HG03025 (cell line): ENCODE results near the gene EEFSEC.
"Not testable (repeated sequence)": the region's sequence is repeated elsewhere in the genome, so short reads cannot be mapped to it uniquely, and the experiment has no call there.

Experiments
- ATAC-seq: cut with Tn5 transposase; IDR thresholded peaks from one replicate; pipeline ENCODE4 v1.9.1; 2021; ENCODE audit warnings: mild to moderate bottlenecking, moderate library complexity; ENCODE audit not compliant: unreplicated experiment, low FRiP score

The EEFSEC gene

DNA sequence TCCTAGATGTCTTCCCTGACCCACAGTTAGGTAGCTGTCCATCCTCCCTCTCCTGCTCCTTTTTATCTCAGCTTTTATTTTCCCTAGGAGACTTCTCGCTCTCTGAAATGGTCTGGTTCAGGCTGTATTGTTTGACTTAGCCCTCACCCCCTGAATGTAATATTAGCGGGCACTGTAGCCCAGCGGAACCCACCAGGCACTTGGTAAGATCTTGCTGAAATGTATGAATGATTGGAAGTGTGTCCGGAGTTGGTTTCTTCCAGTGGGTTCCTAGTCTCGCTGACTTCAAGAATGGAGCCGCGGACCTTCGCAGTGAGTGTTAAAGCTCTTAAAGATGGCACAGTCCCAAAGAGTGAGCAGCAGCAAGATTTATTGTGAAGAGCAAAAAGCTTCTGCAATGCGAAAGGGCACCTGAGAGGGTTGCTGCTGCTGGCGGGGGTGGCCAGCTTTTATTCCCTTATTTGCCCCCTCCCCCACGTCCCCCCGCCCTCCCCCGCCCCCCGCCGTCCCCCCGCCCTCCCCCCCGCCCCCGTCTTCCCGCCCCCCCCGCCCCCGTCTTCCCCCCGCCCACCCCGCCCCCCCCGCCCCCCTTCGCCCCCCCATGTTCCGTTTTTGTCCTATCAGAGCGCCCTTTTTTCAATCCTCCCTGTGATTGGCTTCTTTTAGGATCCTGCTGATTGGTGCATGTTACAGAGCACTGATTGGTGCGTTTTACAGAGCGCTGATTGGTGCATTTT, 694 bp upstream of the EEFSEC start:
- ATAC-seq = no peak

DNA sequence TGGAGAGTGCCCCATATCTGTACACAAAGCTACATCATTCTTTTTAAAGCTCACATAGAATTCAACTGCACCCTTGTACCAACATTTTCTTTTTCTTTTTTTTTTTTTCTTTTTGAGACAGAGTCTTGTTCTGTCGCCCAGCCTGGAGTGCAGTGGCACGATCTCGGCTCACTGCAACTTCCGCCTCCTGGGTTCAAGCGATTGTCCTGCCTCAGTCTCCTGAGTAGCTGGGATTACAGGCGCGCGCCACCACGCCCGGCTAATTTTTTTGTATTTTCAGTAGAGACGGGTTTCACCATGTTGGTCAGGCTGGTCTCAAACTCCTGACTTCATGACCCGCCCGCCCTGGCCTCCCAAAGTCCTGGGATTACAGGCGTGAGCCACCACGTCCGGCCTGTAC, 1.1 kb downstream of the EEFSEC start:
- ATAC-seq = not testable (repeated sequence)

DNA sequence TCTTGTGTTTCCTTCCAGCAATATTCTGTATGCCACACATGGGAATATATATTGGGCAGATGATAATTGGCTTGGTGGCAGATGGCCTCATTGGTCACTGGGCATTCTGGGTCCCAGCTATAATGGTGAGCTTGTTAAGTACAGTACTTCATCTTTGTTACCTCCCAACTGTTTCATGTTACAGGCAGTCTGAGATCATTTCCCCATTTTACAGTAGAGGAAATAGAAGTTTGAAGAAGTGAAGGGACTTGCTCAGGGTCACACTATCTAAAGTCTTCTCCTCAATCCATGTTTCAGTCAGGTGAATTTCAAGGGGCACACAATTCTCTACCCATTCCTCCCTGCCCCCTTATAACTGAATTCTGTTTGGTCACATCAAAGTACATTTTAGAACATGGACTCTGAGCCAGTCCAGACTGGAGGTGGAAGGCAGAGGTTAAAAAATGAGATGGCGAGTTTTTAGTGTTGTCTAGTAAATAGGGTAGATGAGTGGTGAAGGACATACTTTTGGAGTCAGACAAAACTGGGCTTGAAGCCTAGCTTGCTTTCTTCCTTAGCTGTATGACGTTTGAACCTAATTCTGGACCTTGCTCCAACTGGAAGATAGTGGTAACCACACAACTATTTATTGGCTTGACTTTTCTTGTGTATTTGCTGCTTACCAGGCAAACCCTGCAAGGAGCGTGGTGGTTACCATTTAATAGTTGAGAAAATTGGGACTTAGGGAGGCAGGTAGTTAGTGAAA, 2.5 kb downstream of the EEFSEC start:
- ATAC-seq = no peak

DNA sequence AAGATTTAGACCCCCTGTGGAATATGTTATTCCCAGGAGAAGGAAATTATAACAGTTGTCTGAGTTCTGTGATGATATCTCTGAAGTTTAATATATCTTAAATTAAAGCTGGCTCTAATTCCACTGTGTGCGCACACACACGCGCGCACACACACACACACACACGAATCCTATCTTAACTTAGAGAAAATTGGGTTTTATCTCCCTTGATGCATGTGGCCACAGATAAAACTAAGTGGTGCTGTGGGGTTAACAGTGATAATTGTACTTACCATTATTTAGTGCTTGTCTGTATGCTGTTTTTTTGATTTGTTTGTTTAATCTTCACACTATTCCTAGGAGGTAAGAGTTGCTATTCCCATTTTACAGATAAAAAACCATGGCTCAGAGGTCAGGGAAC, 7.4 kb downstream of the EEFSEC start:
- ATAC-seq = no peak

DNA sequence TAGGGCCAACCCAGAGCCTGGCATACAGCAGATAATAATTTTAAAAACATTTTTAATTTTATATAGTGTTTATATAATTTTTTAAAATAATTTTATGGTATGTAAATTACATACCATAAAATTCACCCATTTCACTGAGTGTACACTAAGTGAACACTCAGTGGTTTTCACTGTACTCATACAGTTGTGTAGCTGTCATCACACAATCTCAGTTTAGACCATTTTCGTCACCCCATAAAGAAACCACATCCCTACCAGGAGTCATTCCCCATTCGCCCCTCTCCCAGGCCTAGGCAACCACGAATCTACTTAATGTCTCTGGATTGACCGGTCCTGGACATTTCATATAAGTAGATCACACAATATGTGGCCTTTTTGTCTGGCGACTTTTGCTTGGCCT, 10.2 kb downstream of the EEFSEC start:
- ATAC-seq = no peak

DNA sequence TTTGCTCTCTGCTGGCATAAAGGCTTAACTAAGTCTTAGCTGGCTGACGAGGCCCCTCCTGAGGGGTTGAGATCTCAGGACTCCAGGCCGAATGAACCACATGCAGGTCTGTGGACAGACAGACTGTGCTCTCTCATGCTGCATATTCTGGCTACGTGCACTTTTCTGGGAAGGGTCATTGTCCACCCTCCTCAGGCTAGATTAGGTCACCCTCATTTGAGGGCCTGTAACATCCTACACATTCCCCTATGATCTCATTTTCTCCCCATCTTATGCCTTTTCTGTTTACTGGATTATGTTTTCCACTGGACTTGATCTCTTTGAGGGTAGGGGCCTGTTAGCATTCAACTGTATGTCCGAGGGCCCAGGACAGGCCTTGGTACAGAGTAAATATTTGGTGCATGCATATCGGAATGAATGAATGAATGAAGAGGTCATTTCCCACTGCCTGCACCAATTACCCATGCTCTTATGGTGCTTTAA, 13.7 kb downstream of the EEFSEC start:
- ATAC-seq = no peak

DNA sequence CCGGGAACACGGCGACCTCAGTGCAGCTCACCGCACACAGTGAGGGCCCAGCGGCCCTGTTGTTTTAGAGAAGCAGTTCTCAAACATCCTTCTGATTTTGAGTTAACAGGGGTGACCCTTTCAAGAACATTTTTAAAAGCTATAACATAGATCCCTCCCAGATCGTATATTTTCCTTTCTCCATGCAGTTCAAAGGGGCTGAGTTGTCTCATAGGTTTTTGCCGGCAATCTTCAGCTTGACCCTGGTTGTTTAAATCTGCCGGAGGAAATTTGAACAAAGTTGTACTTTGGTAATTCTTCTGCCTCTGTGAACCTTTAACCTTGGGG, 14.3 kb downstream of the EEFSEC start:
- ATAC-seq = no peak

DNA sequence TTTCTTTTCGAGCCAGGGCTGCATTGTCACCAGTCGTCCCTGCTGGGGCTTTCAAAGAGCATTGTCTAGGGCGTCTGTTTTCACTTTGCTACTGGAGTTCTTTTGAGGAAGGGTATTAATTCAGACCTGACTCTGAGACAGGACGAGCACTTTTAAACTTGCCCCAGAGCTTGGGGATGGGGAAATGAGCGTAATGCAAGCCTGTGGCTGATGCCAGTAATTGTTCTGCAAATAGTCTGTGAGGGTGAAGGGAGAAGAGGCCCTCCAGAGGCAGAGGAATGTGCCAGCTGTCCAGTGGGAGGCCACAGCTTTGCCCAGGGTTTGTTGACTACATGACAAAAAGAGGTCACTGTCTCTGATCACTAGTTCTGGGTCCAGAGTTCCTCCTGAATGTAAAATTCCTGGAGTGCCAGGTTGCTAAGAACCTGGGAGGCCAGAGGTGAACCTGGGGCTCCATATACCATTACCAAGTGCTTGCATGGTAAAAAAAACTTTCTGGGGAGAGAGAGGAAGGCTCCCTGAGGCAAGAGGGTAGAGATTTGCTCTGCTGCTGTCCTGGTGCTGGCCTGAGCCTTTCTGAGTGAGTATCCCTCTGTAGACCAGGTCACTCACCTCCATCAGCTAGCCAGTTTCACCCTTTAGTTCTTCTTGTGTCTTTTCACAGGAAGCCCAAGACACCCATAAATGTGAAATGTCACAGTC, 14.8 kb downstream of the EEFSEC start:
- ATAC-seq = no peak

DNA sequence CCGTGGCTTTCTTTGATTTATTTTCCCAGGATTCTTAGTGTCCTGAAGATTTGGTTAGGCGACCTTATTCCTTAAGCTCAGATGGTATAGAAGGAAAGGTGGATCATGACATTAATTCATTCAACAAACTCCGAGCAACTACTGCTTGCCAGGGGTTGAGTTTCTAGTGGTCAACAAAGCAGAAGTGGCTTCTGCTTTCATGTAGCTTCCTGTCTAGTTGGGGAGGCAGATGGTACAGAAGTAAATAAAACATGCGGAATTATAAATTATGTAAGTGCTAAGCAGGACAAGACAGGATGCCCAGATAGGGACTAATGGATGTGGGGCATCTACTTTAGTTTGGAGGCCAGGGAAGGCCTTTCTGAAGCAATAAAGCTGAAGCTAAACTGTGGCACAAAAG, 15.6 kb downstream of the EEFSEC start:
- no peak for ATAC-seq

DNA sequence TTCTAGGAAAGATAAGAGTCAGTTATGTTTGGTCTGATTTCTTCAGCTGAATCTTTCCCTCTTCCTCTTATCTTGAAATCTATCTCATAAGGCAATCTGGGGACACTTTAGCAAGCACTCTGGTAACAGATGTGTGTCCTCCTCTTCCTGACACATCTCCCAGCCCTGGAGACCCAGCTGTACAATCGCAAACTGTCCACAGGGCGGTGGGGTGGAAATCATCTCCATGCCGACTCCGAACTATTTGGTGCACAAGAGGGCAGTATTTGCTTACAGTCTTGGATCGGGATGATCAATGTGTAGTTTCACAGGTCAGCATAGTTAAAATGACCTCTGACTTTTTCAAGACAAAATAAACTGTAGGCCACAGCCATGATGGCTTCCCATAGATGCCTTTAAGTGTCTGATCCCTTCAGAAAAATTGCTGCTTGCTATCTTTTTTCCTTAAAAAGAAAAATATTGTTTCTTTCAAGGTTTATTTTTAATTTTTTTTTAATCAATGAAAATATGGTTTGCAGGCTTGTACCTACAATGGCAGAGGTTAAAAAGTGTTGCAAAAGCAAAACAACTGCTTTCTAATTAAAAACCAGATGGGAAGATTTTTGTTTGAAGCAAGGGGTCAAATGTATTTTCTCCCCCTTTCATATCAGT, 17.7 kb downstream of the EEFSEC start:
- ATAC-seq = no peak

DNA sequence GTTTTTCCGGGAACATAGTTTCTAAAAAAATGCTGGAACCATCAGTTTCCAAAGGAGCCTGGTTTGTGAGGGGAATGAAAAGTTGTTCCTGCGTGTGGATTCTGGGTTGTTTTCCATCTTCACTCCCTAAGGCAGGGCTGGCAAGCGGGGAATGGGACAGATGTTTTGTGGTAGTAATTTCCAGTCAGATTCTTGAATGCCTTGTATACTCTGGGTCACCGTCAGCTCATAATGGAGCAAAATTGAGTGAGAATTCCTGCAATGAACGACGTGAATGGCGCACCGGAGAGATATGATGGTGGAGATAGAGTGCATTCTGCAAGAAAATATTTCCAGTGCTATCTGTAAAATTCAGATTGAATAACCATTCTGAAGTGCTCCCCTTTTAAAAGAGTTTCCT, 19.9 kb downstream of the EEFSEC start:
- no peak for ATAC-seq

DNA sequence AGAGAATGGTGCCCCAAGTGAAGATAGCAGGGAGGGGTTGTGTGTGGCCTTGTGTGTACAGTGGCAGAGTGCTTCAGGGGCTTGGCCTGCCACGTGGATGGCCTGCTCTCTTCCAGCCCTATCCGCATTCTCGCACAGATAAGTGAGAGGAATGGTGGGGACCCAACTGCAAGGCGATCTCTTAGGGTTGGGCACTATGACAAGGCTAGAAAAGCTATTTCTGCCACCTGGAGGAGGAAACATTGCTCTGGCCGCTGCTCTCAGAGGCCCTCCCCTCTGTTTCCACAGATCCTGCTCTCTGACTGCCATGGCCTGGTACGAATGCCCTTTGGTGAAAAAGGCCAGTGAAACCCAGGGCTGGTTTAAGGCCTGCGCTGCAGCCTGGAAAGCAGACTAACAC, 20.6 kb downstream of the EEFSEC start:
- no peak for ATAC-seq

DNA sequence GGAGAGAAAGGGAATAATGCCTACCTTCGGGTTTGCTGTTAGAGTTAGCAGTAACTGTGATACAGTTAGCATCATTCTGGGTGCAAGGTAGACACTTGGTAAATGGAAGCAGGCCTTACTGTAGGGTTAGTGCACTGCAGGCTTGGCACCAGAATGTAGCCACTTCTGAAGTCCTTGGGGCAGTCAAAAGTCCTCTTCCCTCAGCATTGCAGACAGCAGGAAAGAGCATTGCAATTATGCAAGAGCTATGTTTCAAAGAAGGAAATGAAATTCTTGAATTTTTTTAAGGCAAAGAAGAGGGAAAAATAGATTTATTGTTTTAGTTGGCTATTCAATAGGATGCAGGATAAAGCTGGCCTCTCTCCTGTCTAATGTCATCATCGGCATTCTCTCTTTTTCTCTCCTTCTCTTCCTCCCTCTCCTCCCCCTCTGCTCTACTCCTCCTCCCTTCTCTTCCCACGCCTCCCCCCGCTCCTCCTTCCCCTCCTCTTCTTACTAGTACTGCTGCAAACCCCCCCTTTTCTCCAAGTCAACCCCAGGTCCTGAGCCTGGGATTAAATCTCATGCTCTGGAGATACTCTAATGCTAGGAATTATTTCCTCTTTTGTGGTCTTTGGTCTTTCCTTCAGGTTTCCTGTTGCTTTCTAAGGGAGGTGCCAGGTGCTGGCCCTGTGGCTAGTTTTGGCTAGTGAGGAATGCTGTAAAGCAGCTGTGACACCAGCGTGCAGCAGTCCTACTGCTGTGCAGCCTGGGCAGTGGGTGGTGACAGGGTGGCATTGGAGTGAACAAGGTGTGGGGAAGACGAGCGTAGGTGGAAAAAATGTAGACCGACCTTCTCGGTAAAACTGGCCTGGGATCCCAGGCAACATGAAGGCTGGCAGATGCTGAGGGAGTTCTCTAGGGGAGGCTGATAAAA, 21.7 kb downstream of the EEFSEC start:
- ATAC-seq = no peak

DNA sequence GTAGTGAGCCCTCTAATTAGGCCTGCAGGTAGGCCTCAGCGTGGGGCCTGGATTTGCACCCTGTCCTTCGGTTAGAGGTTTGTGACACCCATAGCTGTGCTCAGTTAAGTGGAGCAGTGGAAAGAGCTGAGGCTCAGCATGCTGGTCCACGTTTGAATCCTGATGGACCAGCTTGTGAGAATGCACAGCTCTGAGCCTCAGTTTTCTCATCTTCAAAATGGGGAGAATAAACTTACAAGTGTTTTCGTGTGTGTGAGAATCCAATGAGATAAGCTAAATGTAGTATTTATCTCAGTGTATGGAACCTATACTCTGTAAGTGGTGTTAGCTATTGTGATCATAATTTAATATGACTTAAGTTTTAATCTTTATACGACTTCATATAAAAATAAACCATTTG, 22.5 kb downstream of the EEFSEC start:
- no peak for ATAC-seq

DNA sequence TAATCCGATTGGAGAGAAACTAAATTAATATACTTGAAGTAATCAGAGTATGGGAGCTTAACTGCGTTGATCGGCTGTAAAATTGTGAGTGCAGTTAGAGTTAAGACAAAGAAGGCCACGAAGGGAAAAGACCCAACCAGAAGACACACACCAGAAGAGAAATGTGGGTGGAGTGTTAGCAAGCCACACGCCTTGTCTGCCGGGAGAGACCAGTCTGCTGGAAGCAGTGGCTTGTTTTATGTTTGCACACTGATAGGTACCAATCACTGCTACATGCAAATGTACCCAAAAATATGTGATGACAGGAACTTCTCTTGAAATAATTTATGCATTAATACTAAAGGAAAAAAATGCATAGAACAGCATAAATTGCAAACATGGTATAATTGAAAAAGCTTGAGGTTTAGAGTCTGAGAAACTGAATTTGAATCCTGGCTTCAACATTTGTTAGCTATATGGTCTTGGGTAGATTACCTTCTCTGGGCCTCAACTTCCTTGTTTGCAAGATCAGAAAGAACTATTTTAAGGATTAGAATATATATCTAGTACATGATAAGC, 23.1 kb downstream of the EEFSEC start:
- ATAC-seq = no peak

DNA sequence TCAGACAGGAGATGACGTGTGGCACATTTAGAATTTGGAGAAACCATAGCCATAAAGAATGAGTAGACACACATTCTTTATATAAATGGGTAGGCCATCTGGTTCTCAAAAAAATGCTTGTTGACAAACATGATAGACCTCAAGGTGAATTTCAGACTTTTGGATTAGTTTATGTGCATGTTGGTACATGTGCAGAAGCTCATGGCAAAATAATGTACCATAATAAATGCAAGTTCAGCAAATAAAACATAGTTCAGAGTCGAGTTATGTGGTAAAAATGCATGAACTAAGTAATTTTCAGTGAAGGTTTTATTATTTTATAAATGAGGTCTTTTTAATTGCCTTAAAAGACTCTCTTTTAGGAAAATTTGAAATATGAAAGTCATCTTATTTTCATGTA, 24.6 kb downstream of the EEFSEC start:
- no peak for ATAC-seq

DNA sequence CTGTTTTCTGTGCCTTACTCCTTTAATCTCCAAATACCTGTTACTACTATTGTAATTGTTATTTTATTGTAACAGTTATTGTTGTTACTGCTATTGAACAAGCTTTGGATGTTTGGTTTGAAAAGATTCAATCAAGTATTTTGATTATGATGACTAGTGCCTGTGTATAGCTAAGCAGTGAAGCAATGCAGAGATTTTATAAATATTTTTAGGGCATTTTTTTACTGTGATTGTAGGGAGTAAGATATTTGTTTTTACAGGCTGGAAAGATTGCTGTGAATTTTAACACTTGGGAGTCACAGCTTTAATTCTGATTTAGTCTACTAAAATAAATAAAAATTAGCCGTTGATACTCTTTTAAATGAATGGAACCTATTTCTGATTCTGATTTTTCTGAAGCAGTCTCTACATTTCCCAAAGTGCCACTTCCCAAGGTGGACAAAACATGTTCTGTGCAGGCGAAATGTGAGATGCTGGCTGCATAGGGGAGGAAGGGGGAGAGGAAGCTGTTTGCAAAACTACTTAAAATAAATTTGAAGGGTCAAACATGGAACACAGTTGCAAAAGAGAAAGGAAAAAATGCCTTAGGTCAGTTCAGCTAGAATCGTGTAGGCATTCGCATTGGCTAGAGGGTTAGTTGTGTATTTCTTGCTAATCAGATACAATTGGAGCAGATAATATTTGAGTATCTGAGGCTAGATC, 25.7 kb downstream of the EEFSEC start:
- ATAC-seq = no peak

DNA sequence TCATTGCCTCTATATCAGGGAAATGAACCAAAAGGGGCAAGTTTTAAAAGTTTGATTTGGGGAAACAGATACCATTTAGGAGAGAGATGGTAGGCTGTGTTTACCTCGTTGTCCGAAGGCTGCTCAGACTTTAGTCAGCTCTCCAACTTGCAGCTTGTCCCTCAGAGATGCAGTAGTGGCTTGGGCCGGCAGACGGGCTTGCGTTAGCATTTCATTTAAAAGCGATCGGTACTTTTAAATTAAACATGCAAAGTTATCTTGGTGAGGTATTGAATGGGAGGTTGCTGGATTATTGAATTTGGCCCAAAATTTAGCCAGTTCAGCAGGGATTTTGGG, 26.2 kb downstream of the EEFSEC start:
- ATAC-seq = no peak

DNA sequence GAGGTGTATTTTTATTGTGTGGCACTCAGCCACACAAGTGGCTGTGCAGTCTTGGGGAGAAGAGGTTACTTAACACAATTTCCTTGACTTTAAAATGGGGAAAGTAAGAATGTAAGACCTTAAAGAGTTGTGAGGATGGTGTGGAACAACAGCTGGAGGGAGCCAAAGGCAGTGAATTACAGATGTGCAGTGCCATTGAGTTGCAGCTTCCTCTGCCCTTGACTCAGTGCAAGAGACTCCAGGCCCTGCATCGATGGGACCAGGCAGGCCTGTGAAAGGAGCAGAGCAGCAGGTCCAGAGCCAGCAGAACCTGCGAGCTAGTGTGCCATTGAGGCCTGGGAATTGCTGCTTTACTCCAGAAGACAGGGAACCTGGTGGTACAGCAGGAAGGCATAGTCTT, 27.2 kb downstream of the EEFSEC start:
- no peak for ATAC-seq
